Hair follicle dermal papilla cell (primary cell): ENCODE results near the gene PCDH20. TPM values are rescaled to one million over a fixed set of nuclear protein-coding genes. Genes with fewer than 3 reads are reported as not detected.

Experiments
- total RNA-seq: library from RNA; depleted of rRNA; stranded (reverse); fragments of >200 nt; gene quantifications from 2 replicates; pipeline ENCODE4 v1.2.3, GENCODE V29; 2012

Gene PCDH20
- 1.1 and 1.5 TPM in 2 replicates for total RNA-seq

DNA sequence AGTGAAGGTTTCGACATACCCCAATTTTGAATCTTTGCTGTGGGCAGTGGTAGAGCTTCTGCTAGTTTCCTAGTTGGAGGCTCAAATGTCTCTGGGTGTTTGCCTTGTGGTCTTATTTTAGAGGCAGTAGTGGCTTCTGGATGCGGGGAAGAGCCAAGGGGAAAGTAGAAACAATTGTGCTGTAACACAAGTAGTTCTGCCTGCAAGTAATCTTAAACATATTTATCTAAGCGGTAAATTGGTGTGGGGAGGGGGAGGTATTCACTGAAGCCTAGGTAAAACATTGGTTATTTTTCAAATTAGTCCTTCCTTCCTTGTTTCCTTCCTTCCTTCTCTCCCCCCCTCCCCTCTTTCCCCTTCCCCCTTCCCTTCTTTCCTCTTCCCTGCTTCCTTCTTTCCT is at the start of gene PCDH20:
TSS of gene PCDH20 (minus strand) at position 101 of the 400 bp plus-strand sequence. CDS start 691 bp downstream, outside the sequence.

